ENCODE results near the gene PDE3A. TPM values are rescaled to one million over a fixed set of nuclear protein-coding genes. Genes with fewer than 3 reads are reported as not detected.

Gene PDE3A
- total RNA-seq, 4 donors from 2014 or later, result 51.3 to 150 (median 114) TPM

DNA sequence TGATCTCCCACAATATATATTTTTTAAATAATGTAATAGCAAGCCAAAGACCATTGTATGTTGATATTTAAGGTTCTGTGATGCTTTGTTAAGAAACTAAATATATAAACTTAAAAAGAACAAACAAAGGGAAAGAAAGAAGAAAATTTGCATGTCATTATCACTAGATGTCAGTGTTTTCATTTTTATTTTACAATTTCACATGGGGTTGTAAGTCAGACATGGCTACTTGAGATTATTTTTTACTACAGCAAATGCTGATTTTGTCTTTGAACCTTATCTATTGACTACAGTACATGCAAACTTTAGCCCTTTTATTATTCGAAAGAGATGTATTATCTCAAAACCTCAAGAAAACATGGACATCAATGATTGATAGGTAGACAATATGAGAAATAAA, 362.9 kb downstream of the PDE3A start:
- 62 to 77% methylated on average over 1 of the region's 1 CpG for WGBS, 2 donors (ENCODE audit: low coverage in 1 of 2)
- Histone ChIP-seq H3K4me3 (no peak overlapping the region), H3K27me3 (no peaks in the 10 kb centered on the region), H3K27ac (no peak overlapping the region), H3K9me3 (no peaks in the 10 kb centered on the region), H3K4me1 (no peaks in the 10 kb centered on the region), H3K36me3 (no peaks in the 10 kb centered on the region)
- in situ Hi-C loops (cut with MboI; ENCODE audit: low pct_ligation_motif_present in 1 of 4, low pct_unique_long_range_greater_than_20kb in 1 of 4, low sequenced_read_pairs in 3 of 4) (no loop called here), intact Hi-C loops (cut with DNase I; ENCODE audit: low total_unique reads) (no loop called here)
- TF ChIP-seq POLR2AphosphoS5 (IDR thresholded peaks at IDR 0.05) (no peak), EP300 (IDR thresholded peaks at IDR 0.05; ENCODE audit: low read depth) (no peak), POLR2A (IDR thresholded peaks at IDR 0.05) (no peak), CTCF (IDR thresholded peaks at IDR 0.05) (no peak)
- DNase-seq, result no peak

Measured in transverse colon (tissue), 4 donors.